PC-9 (cell line): ENCODE measurements around the gene CDRT15. TPM values are rescaled to one million over a fixed set of nuclear protein-coding genes. Genes with fewer than 3 reads are reported as not detected.

Experiments used
- BruUV-seq: library from RNA; stranded (reverse); fragments of 400-500 nt; replicated peaks from 2 replicates; lab custom pipeline; 2021; lab: Mats Ljungman, UMichigan
- CTCF ChIA-PET: fragments of 300-600 bp; sonication (Branson Sonifier 250); formaldehyde crosslinking; loops from one replicate; lab custom pipeline; 2022; ENCODE audit warnings: antibody characterized with exemption; lab: Charles Lee
- POLR2A ChIA-PET: fragments of 300-600 bp; sonication (Branson Sonifier 250); formaldehyde crosslinking; loops from one replicate; lab custom pipeline; 2022; ENCODE audit warnings: antibody characterized with exemption; ENCODE audit not compliant: unreplicated experiment; lab: Charles Lee
- DNase-seq, 2 experiments: peaks; one replicate each; pipeline versions ENCODE4 v3.0.0 to v3.0.0-alpha.2; 2015 to 2022; ENCODE audit warnings: mixed read lengths in 1 of 2
- H2AFZ ChIP-seq: fragments of 200-600 bp; sonication (generic); 2 replicates; pipeline ENCODE4 v1.8.1; 2017; ENCODE audit warnings: antibody characterized with exemption
- H3F3A ChIP-seq: fragments of 200-600 bp; sonication (generic); 2 replicates; pipeline ENCODE4 v1.8.1; 2017; ENCODE audit warnings: antibody characterized with exemption, mild to moderate bottlenecking, low read depth; ENCODE audit not compliant: insufficient read depth
- H3K27ac ChIP-seq: fragments of 200-600 bp; sonication (generic); 2 replicates; pipeline ENCODE4 v1.6.1; 2016; ENCODE audit warnings: mixed run types
- H3K27me3 ChIP-seq: fragments of 200-600 bp; sonication (generic); 2 replicates; pipeline ENCODE4 v1.6.1; 2016; ENCODE audit warnings: low read depth, mixed run types; ENCODE audit not compliant: insufficient read depth
- H3K36me3 ChIP-seq: fragments of 200-600 bp; sonication (generic); 2 replicates; pipeline ENCODE4 v1.6.1; 2016; ENCODE audit warnings: low read depth, mixed run types
- H3K4me1 ChIP-seq: fragments of 200-600 bp; sonication (generic); replicated peaks from 2 replicates; pipeline ENCODE4 v1.6.1; 2016; ENCODE audit warnings: mixed run types; ENCODE audit not compliant: insufficient read depth
- H3K4me2 ChIP-seq: fragments of 200-600 bp; sonication (generic); 2 replicates; pipeline ENCODE4 v1.6.1; 2017; ENCODE audit warnings: mixed run types
- H3K4me3 ChIP-seq: fragments of 200-600 bp; sonication (generic); 2 replicates; pipeline ENCODE4 v1.6.1; 2016; ENCODE audit warnings: mixed run types
- H3K79me2 ChIP-seq: fragments of 200-600 bp; sonication (generic); 2 replicates; pipeline ENCODE4 v1.6.1; 2017; ENCODE audit warnings: low read depth, mixed run types
- H3K9me2 ChIP-seq: fragments of 200-600 bp; sonication (generic); 2 replicates; pipeline ENCODE4 v1.8.1; 2017; ENCODE audit warnings: mild to moderate bottlenecking; ENCODE audit not compliant: insufficient read depth
- H3K9me3 ChIP-seq: fragments of 200-600 bp; sonication (generic); 2 replicates; pipeline ENCODE4 v1.8.1; 2016; ENCODE audit warnings: low read depth; ENCODE audit not compliant: insufficient read depth
- H4K20me1 ChIP-seq: fragments of 200-600 bp; sonication (generic); 2 replicates; pipeline ENCODE4 v1.8.1; 2017; ENCODE audit not compliant: insufficient read depth
- CTCF ChIP-seq: fragments of 200-600 bp; sonication (generic); conservative IDR thresholded peaks from 2 replicates; pipeline ENCODE4 v1.6.1; 2017; ENCODE audit warnings: mixed run types, antibody characterized with exemption, mild to moderate bottlenecking, moderate library complexity
- EZH2 ChIP-seq: fragments of 200-600 bp; sonication (generic); IDR thresholded peaks from 2 replicates; pipeline ENCODE4 v1.8.0; 2017; ENCODE audit warnings: antibody characterized with exemption, low read depth
- intact Hi-C: fragments of 100-400 bp; cut with micrococcal nuclease; formaldehyde crosslinking; loops from one replicate; pipeline ENCODE4 v1.10.0; 2022; ENCODE audit not compliant: unreplicated experiment
- total RNA-seq: library from RNA; stranded (reverse); gene quantifications from 2 replicates; pipeline ENCODE4 v1.2.3, GENCODE V29; 2021

The CDRT15 gene
- total RNA-seq, 1 experiment from 2014 or later = not detected

- TF ChIP-seq EZH2 = no peak
- H3K4me3 ChIP-seq = no peak overlapping the region
- H3K4me2 ChIP-seq = no peak overlapping the region
- no TSS peak for BruUV-seq
- intact Hi-C loops = no loop called here
- ChIA-PET CTCF (no interaction called here), POLR2A (no interaction called here)
- H3K9me2 ChIP-seq = no peaks in the 10 kb centered on the region
- H2AFZ ChIP-seq = no peak overlapping the region
- no peaks in the 10 kb centered on the region for H3K36me3 ChIP-seq
- peaks cover 9% of the 10 kb centered on the region; the same call in 1 of the 2 replicates for H3F3A ChIP-seq
- H3K9me3 ChIP-seq = no peaks in the 10 kb centered on the region
- H3K27ac ChIP-seq = no peak overlapping the region
- no peaks in the 10 kb centered on the region for H3K79me2 ChIP-seq
- H3K4me1 ChIP-seq = 0 out of 2 replicates have a peak, but pooled peaks cover 10% of the 10 kb centered on the region
- H4K20me1 ChIP-seq = peaks cover 11% of the 10 kb centered on the region
- no peaks in the 10 kb centered on the region for H3K27me3 ChIP-seq
- no peak for DNase-seq
Observed at GRCh38 chr17:14202388-14203166, 34.1 kb downstream of the CDRT15 start.

DNA sequence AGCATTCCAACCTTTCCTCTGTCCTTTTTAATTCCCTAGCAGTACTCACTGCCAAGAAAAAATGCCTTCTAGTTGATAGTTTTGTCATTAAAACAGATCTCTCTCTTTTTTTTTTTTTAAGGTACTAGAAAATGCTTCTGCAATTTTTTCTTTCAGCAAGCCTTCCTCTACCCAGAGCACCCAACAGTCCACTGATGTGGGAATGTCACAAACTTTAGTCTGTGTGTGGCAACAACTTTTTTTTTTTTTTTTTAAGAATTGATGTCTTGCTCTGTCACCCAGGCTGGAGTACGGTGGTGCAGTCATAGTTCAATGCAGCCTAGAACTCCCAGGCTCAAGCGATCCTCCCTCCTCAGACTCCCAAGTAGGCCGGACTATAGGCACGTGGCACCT lies 34.7 kb downstream of the CDRT15 start:
- TF ChIP-seq CTCF (no peak), EZH2 (no peak)
- peaks cover 11% of the 10 kb centered on the region for H4K20me1 ChIP-seq
- intact Hi-C loops = no loop called here

GRCh38 chr17:14201021-14201987 lies 35.4 kb downstream of the CDRT15 start:
- intact Hi-C loops = no loop called here
- peaks cover 11% of the 10 kb centered on the region for H4K20me1 ChIP-seq
- BruUV-seq = no TSS peak
- ChIA-PET POLR2A (no interaction called here), CTCF (no interaction called here)
- H3F3A ChIP-seq = peaks cover 7% of the 10 kb centered on the region; the same call in 1 of the 2 replicates
- H3K36me3 ChIP-seq = no peaks in the 10 kb centered on the region
- H3K9me2 ChIP-seq = no peaks in the 10 kb centered on the region
- no peaks in the 10 kb centered on the region for H3K9me3 ChIP-seq
- no peak for DNase-seq
- H3K27me3 ChIP-seq = no peaks in the 10 kb centered on the region
- no peak overlapping the region for H3K27ac ChIP-seq
- H3K4me2 ChIP-seq = no peak overlapping the region
- TF ChIP-seq EZH2 (no peak), CTCF (no peak)
- no peaks in the 10 kb centered on the region for H3K79me2 ChIP-seq
- H2AFZ ChIP-seq = no peak overlapping the region
- H3K4me1 ChIP-seq = 0 out of 2 replicates have a peak, but pooled peaks cover 6% of the 10 kb centered on the region
- H3K4me3 ChIP-seq = no peak overlapping the region

More for the DNA sequence above, 34.7 kb downstream of the CDRT15 start:
- BruUV-seq = no TSS peak
- Histone ChIP-seq H3F3A (peaks cover 9% of the 10 kb centered on the region; the same call in 1 of the 2 replicates), H3K79me2 (no peaks in the 10 kb centered on the region), H3K36me3 (no peaks in the 10 kb centered on the region), H3K4me3 (no peak overlapping the region), H3K9me2 (no peaks in the 10 kb centered on the region), H3K27me3 (no peaks in the 10 kb centered on the region), H2AFZ (no peak overlapping the region), H3K9me3 (no peaks in the 10 kb centered on the region), H3K27ac (no peak overlapping the region), H3K4me1 (0 out of 2 replicates have a peak, but pooled peaks cover 10% of the 10 kb centered on the region), H3K4me2 (no peak overlapping the region)
- CTCF ChIA-PET = no interaction called here
- no peak for DNase-seq
- POLR2A ChIA-PET = no interaction called here
